GM19395 (cell line): ENCODE results near the gene GOLGA8N.
"Not testable (repeated sequence)": the region's sequence is repeated elsewhere in the genome, so short reads cannot be mapped to it uniquely, and the experiment has no call there.

Experiments used
- ATAC-seq: cut with Tn5 transposase; IDR thresholded peaks from one replicate; pipeline ENCODE4 v1.9.1; 2021; ENCODE audit warnings: mild to moderate bottlenecking, moderate library complexity; ENCODE audit not compliant: unreplicated experiment

Gene GOLGA8N

GRCh38 chr15:32593151-32593550, at the start of gene GOLGA8N:
Gene GOLGA8N, plus strand, starts transcription at chr15:32593456.
- not testable (repeated sequence) for ATAC-seq

- not testable (repeated sequence) for ATAC-seq
Observed at GRCh38 chr15:32543456-32543855, 49.8 kb upstream of the GOLGA8N start.

DNA sequence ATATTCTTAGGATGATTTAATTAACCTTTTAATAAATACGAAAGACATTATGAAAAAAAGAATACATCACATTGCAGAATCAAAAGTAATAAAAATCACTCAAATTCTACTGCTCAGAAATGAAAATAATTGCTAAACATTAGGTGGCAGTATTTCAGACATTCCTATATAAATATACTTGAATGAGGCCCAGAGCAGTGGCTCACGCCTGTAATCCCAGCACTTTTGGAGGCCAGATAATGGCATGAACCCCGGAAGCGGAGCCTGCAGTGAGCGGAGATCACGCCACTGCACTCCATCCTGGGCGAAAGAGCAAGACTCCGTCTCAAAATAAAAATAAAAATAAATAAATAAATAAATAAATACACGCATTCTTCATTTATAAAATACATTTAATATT, 48.1 kb upstream of the GOLGA8N start:
- not testable (repeated sequence) for ATAC-seq

GRCh38 chr15:32554587-32554986, 38.7 kb upstream of the GOLGA8N start:
- not testable (repeated sequence) for ATAC-seq

- ATAC-seq: not testable (repeated sequence)
Observed at GRCh38 chr15:32562198-32562597, 31.1 kb upstream of the GOLGA8N start.

DNA sequence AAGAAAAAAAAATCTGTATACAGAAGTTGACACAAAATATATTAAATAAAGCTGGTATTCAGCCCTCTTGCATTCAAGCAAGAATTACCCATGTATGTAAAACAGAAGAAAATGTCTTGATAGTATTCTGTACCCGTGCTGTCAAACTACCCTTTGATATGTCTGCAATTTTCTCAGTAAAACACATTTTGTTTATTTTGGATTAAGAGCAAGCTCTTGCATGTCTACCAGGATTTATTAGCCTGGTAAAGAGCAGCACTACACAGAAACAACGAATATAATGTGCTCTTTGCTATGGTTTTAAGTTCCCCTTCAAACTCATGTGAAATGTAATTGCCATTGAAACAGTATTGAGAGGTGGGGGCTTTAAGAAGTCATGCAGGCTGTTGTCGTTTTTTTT, 24.3 kb upstream of the GOLGA8N start:
- not testable (repeated sequence) for ATAC-seq

GRCh38 chr15:32578482-32578881, 14.8 kb upstream of the GOLGA8N start:
- ATAC-seq: not testable (repeated sequence)

GRCh38 chr15:32585844-32586243, 7.4 kb upstream of the GOLGA8N start:
- ATAC-seq: not testable (repeated sequence)

DNA sequence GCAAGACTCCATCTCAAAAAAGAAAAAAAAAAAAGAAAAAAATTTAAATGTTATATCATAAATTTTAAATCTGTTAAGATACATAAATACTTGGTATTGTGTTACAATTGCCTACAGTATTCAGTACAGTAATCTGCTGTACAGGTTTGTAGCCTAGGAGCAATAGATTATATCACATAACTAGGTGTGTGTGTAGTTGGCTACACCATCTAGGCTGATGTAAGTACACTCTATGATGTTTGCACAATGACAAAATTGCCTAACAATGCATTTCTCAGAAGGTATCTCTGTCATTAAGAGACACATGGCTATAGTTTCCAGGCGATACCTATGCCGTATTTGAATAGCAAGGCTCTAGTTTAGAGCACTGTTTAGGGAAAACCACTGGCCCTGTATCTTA, 16.3 kb downstream of the GOLGA8N start:
- ATAC-seq: not testable (repeated sequence)

DNA sequence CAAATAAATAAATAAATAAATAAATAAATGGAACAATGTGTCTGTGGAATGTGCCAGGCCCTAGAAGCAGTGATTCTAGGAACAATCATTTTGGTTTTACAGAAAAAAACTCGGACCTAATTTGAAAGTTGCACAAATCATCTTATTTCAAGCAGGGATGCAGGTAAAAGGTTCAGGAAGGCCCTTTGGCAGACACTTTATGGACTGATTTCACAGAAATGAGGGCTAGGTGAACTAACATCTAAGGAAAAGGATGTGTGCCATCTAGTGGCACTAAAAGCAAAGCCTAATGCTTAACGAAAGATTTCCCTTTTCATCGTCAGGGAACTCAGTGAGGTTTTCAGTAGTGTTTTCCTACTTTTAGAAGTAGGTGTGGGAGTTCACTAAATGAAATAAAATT, 17.5 kb downstream of the GOLGA8N start:
- ATAC-seq: not testable (repeated sequence)

- peak; percentile 29 for ATAC-seq
Observed at GRCh38 chr15:32614712-32615050, 21.4 kb downstream of the GOLGA8N start.

GRCh38 chr15:32615051-32615870, 22.0 kb downstream of the GOLGA8N start, which contains the start of gene ARHGAP11A:
Gene ARHGAP11A, plus strand, starts transcription at chr15:32615504. Its CDS starts 708 bp downstream, at chr15:32616212.
- peak; percentile 79 for ATAC-seq

GRCh38 chr15:32615871-32616426, 22.7 kb downstream of the GOLGA8N start:
- ATAC-seq: peak; percentile 15

- ATAC-seq: no peak
Observed at GRCh38 chr15:32636410-32636809, 43.2 kb downstream of the GOLGA8N start.

- no peak for ATAC-seq
Observed at GRCh38 chr15:32636908-32637567, 43.8 kb downstream of the GOLGA8N start.

DNA sequence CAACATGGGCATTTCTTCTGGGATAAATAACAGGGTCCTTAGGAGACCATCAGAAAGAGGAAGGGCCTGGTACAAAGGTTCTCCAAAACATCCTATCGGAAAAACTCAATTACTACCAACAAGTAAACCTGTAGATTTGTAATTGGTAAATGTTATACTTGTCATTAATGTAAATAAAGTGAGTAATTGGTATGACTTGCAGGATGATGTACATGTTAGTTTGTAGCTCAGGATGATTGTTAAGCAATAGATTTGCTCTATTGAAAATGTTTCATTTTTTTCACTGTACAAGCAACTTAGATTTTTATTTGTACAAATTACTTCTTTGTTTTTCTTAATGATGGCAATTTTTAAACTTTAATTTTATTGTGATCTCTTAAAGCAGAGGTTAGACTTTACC, 44.4 kb downstream of the GOLGA8N start:
- no peak for ATAC-seq

- no peak for ATAC-seq
Observed at GRCh38 chr15:32641517-32642059, 48.3 kb downstream of the GOLGA8N start, which contains the start of gene SCG5. Gene SCG5, plus strand, starts transcription at chr15:32641710. Its CDS starts 1,883 bp downstream, at chr15:32643593.

- no peak for ATAC-seq
Observed at GRCh38 chr15:32642667-32643435, 49.6 kb downstream of the GOLGA8N start.

DNA sequence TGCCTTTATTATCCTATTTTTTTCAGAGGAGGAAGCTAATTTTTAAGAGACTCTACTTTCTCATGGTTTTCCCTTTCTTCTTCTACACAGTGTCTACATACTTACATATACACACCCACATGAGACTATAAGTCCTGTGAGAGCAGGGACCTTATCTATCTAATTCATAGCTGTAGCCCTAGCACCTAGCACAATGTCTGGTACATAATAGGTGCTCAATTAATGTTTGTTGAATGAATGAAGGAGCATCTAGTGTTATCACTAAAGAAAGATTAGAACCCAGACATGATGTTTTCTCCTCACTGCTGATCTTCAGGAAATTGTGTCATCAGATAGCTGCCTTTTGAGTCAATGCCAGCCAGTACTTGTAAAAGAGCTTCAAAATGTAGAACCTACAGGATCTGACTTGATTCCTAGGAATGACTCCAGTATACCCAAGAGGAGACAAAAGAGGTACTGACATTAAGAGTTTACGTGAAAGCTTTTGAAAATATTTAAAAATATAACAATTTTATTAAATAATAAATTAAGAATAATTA, 50.7 kb downstream of the GOLGA8N start:
- no peak for ATAC-seq

- no peak for ATAC-seq
Observed at GRCh38 chr15:32646291-32646690, 53.0 kb downstream of the GOLGA8N start.
